Activated naive CD4-positive, alpha-beta T cell treated with anti-CD3 and anti-CD28 coated beads, Interleukin-2, amount 10 ng/mL, durations not matched to agents 7 days and 5 days (primary cell): ENCODE measurements around the gene ALK.

ENCODE experiments used
- CTCF ChIA-PET: fragments of 350-600 bp; sonication (Branson Sonifier 250); formaldehyde crosslinking; loops from one replicate; lab custom pipeline; 2021; ENCODE audit warnings: antibody characterized with exemption; lab: Charles Lee
- DNase-seq: peaks from one replicate; pipeline ENCODE4 v3.0.0-alpha.2; 2020
- H3K27ac Mint-ChIP-seq: one replicate; pipeline ENCODE4 v1.8.0; 2021; ENCODE audit warnings: mild to moderate bottlenecking, moderate library complexity, mixed read lengths
- H3K27me3 Mint-ChIP-seq: one replicate; pipeline ENCODE4 v1.8.0; 2021; ENCODE audit warnings: mild to moderate bottlenecking, mixed read lengths
- H3K36me3 Mint-ChIP-seq: one replicate; pipeline ENCODE4 v1.8.0; 2021; ENCODE audit warnings: mixed read lengths
- H3K4me1 Mint-ChIP-seq: one replicate; pipeline ENCODE4 v1.8.0; 2021; ENCODE audit warnings: mixed read lengths
- H3K4me3 Mint-ChIP-seq: one replicate; pipeline ENCODE4 v1.8.0; 2021; ENCODE audit warnings: mild to moderate bottlenecking, moderate library complexity, mixed read lengths
- H3K9me3 Mint-ChIP-seq: one replicate; pipeline ENCODE4 v1.8.0; 2021; ENCODE audit warnings: mixed read lengths

ALK gene

GRCh38 chr2:29276151-29276550 lies 645.2 kb downstream of the ALK start:
- H3K27me3 Mint-ChIP-seq, result peaks cover 39% of the 10 kb centered on the region
- H3K9me3 Mint-ChIP-seq, result no peaks in the 10 kb centered on the region
- CTCF ChIA-PET, result no interaction called here

GRCh38 chr2:29275186-29275585 lies 646.2 kb downstream of the ALK start:
- CTCF ChIA-PET, result interaction anchor here (0.6 kb wide), 1 partner anchor 413 kb away, joined by 3 read pairs; no protein-coding TSS in a partner anchor
- no peaks in the 10 kb centered on the region for H3K36me3 Mint-ChIP-seq
- H3K4me1 Mint-ChIP-seq, result no peaks in the 10 kb centered on the region
- no peak for DNase-seq
- H3K27ac Mint-ChIP-seq, result no peak overlapping the region
- peaks cover 39% of the 10 kb centered on the region for H3K27me3 Mint-ChIP-seq
- H3K9me3 Mint-ChIP-seq, result no peaks in the 10 kb centered on the region
- no peak overlapping the region for H3K4me3 Mint-ChIP-seq

More at GRCh38 chr2:29276151-29276550, 645.2 kb downstream of the ALK start:
- DNase-seq, result no peak
- Mint-ChIP-seq H3K27ac (no peak overlapping the region), H3K36me3 (no peaks in the 10 kb centered on the region), H3K4me1 (no peaks in the 10 kb centered on the region), H3K4me3 (no peak overlapping the region)

- Mint-ChIP-seq H3K27me3 (peaks cover 38% of the 10 kb centered on the region), H3K4me3 (no peak overlapping the region), H3K27ac (no peak overlapping the region), H3K9me3 (no peaks in the 10 kb centered on the region), H3K4me1 (no peaks in the 10 kb centered on the region), H3K36me3 (no peaks in the 10 kb centered on the region)
- CTCF ChIA-PET, result no interaction called here
- DNase-seq, result no peak
Observed at GRCh38 chr2:29273685-29274611, 647.4 kb downstream of the ALK start.

GRCh38 chr2:29273004-29273684 lies 648.2 kb downstream of the ALK start:
- Mint-ChIP-seq H3K36me3 (no peaks in the 10 kb centered on the region), H3K4me3 (no peak overlapping the region), H3K4me1 (no peaks in the 10 kb centered on the region), H3K27ac (no peak overlapping the region), H3K27me3 (peaks cover 38% of the 10 kb centered on the region), H3K9me3 (no peaks in the 10 kb centered on the region)
- CTCF ChIA-PET, result no interaction called here
- DNase-seq, result no peak

- Mint-ChIP-seq H3K4me3 (no peak overlapping the region), H3K9me3 (no peaks in the 10 kb centered on the region), H3K27me3 (peaks cover 41% of the 10 kb centered on the region), H3K27ac (no peak overlapping the region), H3K4me1 (no peaks in the 10 kb centered on the region), H3K36me3 (no peaks in the 10 kb centered on the region)
- DNase-seq, result no peak
- CTCF ChIA-PET, result no interaction called here
Observed at GRCh38 chr2:29272311-29272710, 649.1 kb downstream of the ALK start.

GRCh38 chr2:29270701-29271121 lies 650.7 kb downstream of the ALK start:
- Mint-ChIP-seq H3K4me3 (no peak overlapping the region), H3K4me1 (no peaks in the 10 kb centered on the region), H3K27ac (no peak overlapping the region), H3K27me3 (peaks cover 39% of the 10 kb centered on the region), H3K36me3 (no peaks in the 10 kb centered on the region), H3K9me3 (no peaks in the 10 kb centered on the region)
- DNase-seq, result no peak
- CTCF ChIA-PET, result no interaction called here

GRCh38 chr2:29269765-29270109 lies 651.6 kb downstream of the ALK start:
- Mint-ChIP-seq H3K27ac (no peak overlapping the region), H3K27me3 (peaks cover 33% of the 10 kb centered on the region), H3K9me3 (no peaks in the 10 kb centered on the region), H3K4me1 (no peaks in the 10 kb centered on the region), H3K4me3 (no peak overlapping the region), H3K36me3 (no peaks in the 10 kb centered on the region)
- no peak for DNase-seq
- CTCF ChIA-PET, result no interaction called here

GRCh38 chr2:29269095-29269764 lies 652.2 kb downstream of the ALK start:
- no peaks in the 10 kb centered on the region for H3K4me1 Mint-ChIP-seq
- no peak for DNase-seq
- H3K36me3 Mint-ChIP-seq, result no peaks in the 10 kb centered on the region
- H3K27ac Mint-ChIP-seq, result no peak overlapping the region
- no peaks in the 10 kb centered on the region for H3K9me3 Mint-ChIP-seq
- H3K27me3 Mint-ChIP-seq, result peaks cover 29% of the 10 kb centered on the region
- CTCF ChIA-PET, result no interaction called here
- no peak overlapping the region for H3K4me3 Mint-ChIP-seq

- Mint-ChIP-seq H3K4me3 (no peak overlapping the region), H3K9me3 (no peaks in the 10 kb centered on the region), H3K27ac (no peak overlapping the region), H3K27me3 (peaks cover 21% of the 10 kb centered on the region), H3K4me1 (no peaks in the 10 kb centered on the region), H3K36me3 (no peaks in the 10 kb centered on the region)
- DNase-seq, result no peak
- CTCF ChIA-PET, result interaction anchor here (1.1 kb wide), 1 partner anchor 22 kb away, joined by 3 read pairs; no protein-coding TSS in a partner anchor
Observed at GRCh38 chr2:29267720-29268119, 653.7 kb downstream of the ALK start.

- CTCF ChIA-PET, result no interaction called here
- no peaks in the 10 kb centered on the region for H3K4me1 Mint-ChIP-seq
Observed at GRCh38 chr2:29263886-29264285, 657.5 kb downstream of the ALK start.

GRCh38 chr2:29262681-29263260 lies 658.6 kb downstream of the ALK start:
- no peaks in the 10 kb centered on the region for H3K4me1 Mint-ChIP-seq
- H3K27ac Mint-ChIP-seq, result no peak overlapping the region
- H3K36me3 Mint-ChIP-seq, result no peaks in the 10 kb centered on the region
- no peaks in the 10 kb centered on the region for H3K9me3 Mint-ChIP-seq
- no peak for DNase-seq
- H3K27me3 Mint-ChIP-seq, result peaks cover 21% of the 10 kb centered on the region
- H3K4me3 Mint-ChIP-seq, result no peak overlapping the region
- CTCF ChIA-PET, result no interaction called here

More at GRCh38 chr2:29263886-29264285, 657.5 kb downstream of the ALK start:
- Mint-ChIP-seq H3K27me3 (peaks cover 16% of the 10 kb centered on the region), H3K27ac (no peak overlapping the region), H3K4me3 (no peak overlapping the region), H3K9me3 (no peaks in the 10 kb centered on the region), H3K36me3 (no peaks in the 10 kb centered on the region)
- no peak for DNase-seq

GRCh38 chr2:29261003-29261402 lies 660.4 kb downstream of the ALK start:
- no peak for DNase-seq
- Mint-ChIP-seq H3K36me3 (no peaks in the 10 kb centered on the region), H3K27me3 (peaks cover 24% of the 10 kb centered on the region), H3K9me3 (no peaks in the 10 kb centered on the region), H3K27ac (no peak overlapping the region), H3K4me3 (no peak overlapping the region), H3K4me1 (no peaks in the 10 kb centered on the region)
- CTCF ChIA-PET, result no interaction called here

GRCh38 chr2:29260142-29260772 lies 661.1 kb downstream of the ALK start:
- Mint-ChIP-seq H3K36me3 (no peaks in the 10 kb centered on the region), H3K4me1 (no peaks in the 10 kb centered on the region), H3K27ac (no peak overlapping the region), H3K9me3 (no peaks in the 10 kb centered on the region), H3K27me3 (peaks cover 29% of the 10 kb centered on the region), H3K4me3 (no peak overlapping the region)
- DNase-seq, result no peak
- CTCF ChIA-PET, result no interaction called here

GRCh38 chr2:29259221-29259620 lies 662.2 kb downstream of the ALK start:
- Mint-ChIP-seq H3K9me3 (no peaks in the 10 kb centered on the region), H3K4me3 (no peak overlapping the region), H3K27ac (no peak overlapping the region), H3K4me1 (no peaks in the 10 kb centered on the region), H3K27me3 (peaks cover 33% of the 10 kb centered on the region), H3K36me3 (no peaks in the 10 kb centered on the region)
- DNase-seq, result no peak
- CTCF ChIA-PET, result no interaction called here
